SK-N-SH (cell line): ENCODE measurements around the gene HOXB6. TPM values are rescaled to one million over a fixed set of nuclear protein-coding genes. Genes with fewer than 3 reads are reported as not detected.

Source experiments
- CTCF ChIA-PET: fragments of 300-600, 350-600 bp; formaldehyde crosslinking; extraction: SDS; loops from one replicate; lab custom pipeline; 2021; lab: Yijun Ruan, JAX
- POLR2A ChIA-PET: fragments of 350-600 bp; sonication (Branson Sonifier 250); formaldehyde crosslinking; extraction: SDS; loops from one replicate; lab custom pipeline; 2020; ENCODE audit warnings: antibody characterized with exemption, inconsistent platforms; lab: Yijun Ruan, JAX
- DNase-seq: peaks from one replicate; pipeline ENCODE4 v3.0.0; 2012
- H2AFZ ChIP-seq: fragments of 200-600 bp; sonication (generic); 2 replicates; pipeline ENCODE4 v1.8.1; 2016; ENCODE audit warnings: antibody characterized with exemption, mild to moderate bottlenecking, low read depth
- H3F3A ChIP-seq: fragments of 200-600 bp; sonication (generic); replicated peaks from 2 replicates; pipeline ENCODE3; 2016; ENCODE audit warnings: antibody characterized with exemption, mild to moderate bottlenecking; ENCODE audit not compliant: insufficient read depth
- H3K27ac ChIP-seq, 2 experiments: fragments of 200-500 bp in 1 of 2; fragments of 200-600 bp in 1 of 2; sonication (Bioruptor generic) in 1 of 2; sonication (generic), shearing (Covaris generic) in 1 of 2; 2 replicates each; pipeline versions ENCODE4 v1.5.1 to v1.6.1; 2014 to 2016; ENCODE audit warnings: low read depth in 2 of 2, inconsistent platforms in 1 of 2, low read length in 1 of 2, mild to moderate bottlenecking in 1 of 2, mixed read lengths in 1 of 2
- H3K27me3 ChIP-seq: fragments of 200-600 bp; sonication (generic), shearing (Covaris generic); 2 replicates; pipeline ENCODE4 v1.6.1; 2016; ENCODE audit warnings: mixed run types; ENCODE audit not compliant: insufficient read depth
- H3K36me3 ChIP-seq, 2 experiments: fragments of 200-500 bp in 1 of 2; fragments of 200-600 bp in 1 of 2; sonication (Bioruptor generic) in 1 of 2; sonication (generic) in 1 of 2; replicated peaks in 1 of 2; 2 replicates each; pipeline versions ENCODE3 to v1.5.1; 2014 to 2016; ENCODE audit warnings: low read length in 1 of 2, mild to moderate bottlenecking in 1 of 2; ENCODE audit not compliant: insufficient read depth in 2 of 2, control insufficient read depth in 1 of 2
- H3K4me1 ChIP-seq, 2 experiments: fragments of 200-500 bp in 1 of 2; fragments of 200-600 bp in 1 of 2; sonication (Bioruptor generic) in 1 of 2; sonication (generic), shearing (Covaris generic) in 1 of 2; 2 replicates each; pipeline versions ENCODE4 v1.5.1 to v1.6.1; 2014 to 2016; ENCODE audit warnings: low read depth in 1 of 2, low read length in 1 of 2, mixed run types in 1 of 2; ENCODE audit not compliant: insufficient read depth in 2 of 2, control insufficient read depth in 1 of 2
- H3K4me2 ChIP-seq: fragments of 200-600 bp; sonication (generic), shearing (Covaris generic); 2 replicates; pipeline ENCODE4 v1.6.1; 2017; ENCODE audit warnings: mixed run types
- H3K4me3 ChIP-seq, 2 experiments: fragments of 200-500 bp in 1 of 2; fragments of 200-600 bp in 1 of 2; sonication (Bioruptor generic) in 1 of 2; sonication (generic), shearing (Covaris generic) in 1 of 2; 2 replicates each; pipeline versions ENCODE4 v1.5.1 to v1.8.1; 2014 to 2016; ENCODE audit warnings: low read depth in 2 of 2, inconsistent platforms in 1 of 2, low read length in 1 of 2, mild to moderate bottlenecking in 1 of 2, mixed read lengths in 1 of 2, moderate library complexity in 1 of 2
- H3K79me2 ChIP-seq: fragments of 200-600 bp; sonication (generic); 2 replicates; pipeline ENCODE4 v1.8.1; 2017; ENCODE audit warnings: mild to moderate bottlenecking; ENCODE audit not compliant: insufficient read depth
- H3K9ac ChIP-seq: fragments of 200-600 bp; sonication (generic); 2 replicates; pipeline ENCODE4 v1.6.1; 2017; ENCODE audit warnings: mixed run types
- H3K9me2 ChIP-seq: fragments of 200-600 bp; sonication (generic); 2 replicates; pipeline ENCODE4 v1.6.1; 2017; ENCODE audit warnings: mixed run types
- H3K9me3 ChIP-seq: fragments of 200-600 bp; sonication (generic); 2 replicates; pipeline ENCODE4 v1.6.1; 2017; ENCODE audit warnings: mixed run types, mild to moderate bottlenecking, moderate library complexity
- H4K20me1 ChIP-seq: fragments of 200-600 bp; sonication (generic); 2 replicates; pipeline ENCODE4 v1.6.1; 2017; ENCODE audit warnings: mild to moderate bottlenecking, mixed run types; ENCODE audit not compliant: insufficient read depth
- GABPA ChIP-seq: IDR thresholded peaks from 2 replicates; pipeline ENCODE4 v1.4.0; 2012; ENCODE audit warnings: low read depth, mild to moderate bottlenecking
- IRF3 ChIP-seq: fragments of 150-350 bp; IDR thresholded peaks from 2 replicates; pipeline ENCODE4 v1.6.1; 2016; ENCODE audit warnings: mild to moderate bottlenecking, low read depth, low read length
- JUND ChIP-seq: IDR thresholded peaks from 2 replicates; pipeline ENCODE4 v1.4.0; 2012
- MXI1 ChIP-seq: IDR thresholded peaks from 2 replicates; pipeline ENCODE4 v1.6.1; 2012; ENCODE audit warnings: mild to moderate bottlenecking, low read depth, low read length, improper control_type of control experiment
- NFIC ChIP-seq: IDR thresholded peaks from 2 replicates; pipeline ENCODE4 v1.4.0; 2012; ENCODE audit warnings: borderline replicate concordance
- POLR2AphosphoS5 ChIP-seq: IDR thresholded peaks from 2 replicates; pipeline ENCODE4 v1.6.1; 2012; ENCODE audit warnings: low read depth, low read length
- REST ChIP-seq: IDR thresholded peaks from 2 replicates; pipeline ENCODE4 v1.6.1; 2012; ENCODE audit warnings: mild to moderate bottlenecking, low read depth, low read length, moderate library complexity
- RXRA ChIP-seq: IDR thresholded peaks from 2 replicates; pipeline ENCODE4 v1.4.0; 2012; ENCODE audit warnings: low read depth, mild to moderate bottlenecking, borderline replicate concordance
- SIN3A ChIP-seq: IDR thresholded peaks from 2 replicates; pipeline ENCODE4 v1.6.1; 2012; ENCODE audit warnings: low read depth, mild to moderate bottlenecking, low read length, moderate library complexity, borderline replicate concordance
- TEAD4 ChIP-seq: IDR thresholded peaks from 2 replicates; pipeline ENCODE4 v1.4.0; 2012; ENCODE audit warnings: mild to moderate bottlenecking, borderline replicate concordance; ENCODE audit not compliant: insufficient read depth
- USF1 ChIP-seq: IDR thresholded peaks from 2 replicates; pipeline ENCODE4 v1.4.0; 2012; ENCODE audit warnings: low read depth, borderline replicate concordance
- WGBS: methylation state at CpG from one replicate; pipeline ENCODE4 v1.1.6; 2017; ENCODE audit warnings: low lambda C conversion rate; 5-methylcytosine and 5-hydroxymethylcytosine counted together
- polyA plus RNA-seq, 3 experiments: library from polyadenylated mRNA; depleted of rRNA; stranded (reverse); fragments of >200 nt; gene quantifications; 2 replicates each; pipeline ENCODE4 v1.2.3, GENCODE V29; 2012

The HOXB6 gene
- not detected in 2 replicates for polyA plus RNA-seq (2012; rRNA removed)
- not detected in 2 replicates for polyA plus RNA-seq (2012; cell fraction: cytosol; rRNA removed)
- not detected in 2 replicates for polyA plus RNA-seq (2012; cell fraction: nucleus; rRNA removed)

- no peak for DNase-seq
- Histone ChIP-seq H4K20me1 (peaks cover 7% of the 10 kb centered on the region; the same call in 1 of the 2 replicates), H3K27me3 (peaks cover 100% of the 10 kb centered on the region), H3K4me1 (no peaks in the 10 kb centered on the region; a peak in 1 of 4 replicates), H3K79me2 (no peaks in the 10 kb centered on the region), H2AFZ (no peak within 1 kb of the TSS), H3K4me2 (no peak within 1 kb of the TSS), H3K9ac (no peak within 1 kb of the TSS), H3K9me3 (no peaks in the 10 kb centered on the region), H3K4me3 (no peak within 1 kb of the TSS), H3F3A (no peaks in the 10 kb centered on the region)
- CTCF ChIA-PET = interaction anchor here (1.3 kb wide), 1 partner anchor 297 kb away, joined by 6 read pairs; no protein-coding TSS in a partner anchor
- WGBS = 4% methylated on average over 16 of the region's 16 CpGs
- TF ChIP-seq SIN3A (no peak), USF1 (peak; percentile 31; the same call in 1 of the 2 replicates)
- TF ChIP-seq, all 33 proteins: peak for 1
- Histone ChIP-seq H3K36me3 (no peaks in the 10 kb centered on the region), H3K27ac (no peak within 1 kb of the TSS), H3K9me2 (no peaks in the 10 kb centered on the region)
- POLR2A ChIA-PET = no interaction called here
Measured at GRCh38 chr17:48604770-48605329, at the start of gene HOXB6. TSS of gene HOXB6 (minus strand) at chr17:48604986. CDS start at chr17:48598150, 6,836 bp downstream.

GRCh38 chr17:48649741-48650140, 45.0 kb upstream of the HOXB6 start:
- CTCF ChIA-PET = interaction anchor here (0.7 to 3.7 kb wide), 5 partner anchors 10 to 229 kb away, joined by 3 to 12 read pairs (median 9); no protein-coding TSS in a partner anchor
- H2AFZ ChIP-seq = no peak overlapping the region
- no peaks in the 10 kb centered on the region for H3K36me3 ChIP-seq
- TF ChIP-seq GABPA = no peak
- no peak for TF ChIP-seq RXRA
- TF ChIP-seq POLR2AphosphoS5 = no peak
- no peak for TF ChIP-seq NFIC
- TF ChIP-seq REST = no peak
- TF ChIP-seq MXI1 = no peak
- TF ChIP-seq JUND = no peak
- TF ChIP-seq IRF3 = no peak
- TF ChIP-seq TEAD4 = no peak
- H3K4me2 ChIP-seq = no peak overlapping the region
- no peaks in the 10 kb centered on the region for H3K79me2 ChIP-seq
- no peaks in the 10 kb centered on the region for H3F3A ChIP-seq
- no peaks in the 10 kb centered on the region for H3K9me3 ChIP-seq
- no peaks in the 10 kb centered on the region for H3K4me1 ChIP-seq
- no peak overlapping the region for H3K4me3 ChIP-seq
- peaks cover 71% of the 10 kb centered on the region for H3K27me3 ChIP-seq
- POLR2A ChIA-PET = no interaction called here
- H3K9ac ChIP-seq = no peak overlapping the region
- WGBS = 10% methylated on average over 1 of the region's 1 CpG
- no peak overlapping the region for H3K27ac ChIP-seq
- H3K9me2 ChIP-seq = no peaks in the 10 kb centered on the region
- DNase-seq = no peak
- H4K20me1 ChIP-seq = no peaks in the 10 kb centered on the region
